H54 (cell line): ENCODE measurements around the gene DEPDC1B.
A peak's percentile ranks its signal among the peaks of the same experiment; 100 is the strongest.
"Not testable (repeated sequence)": the region's sequence is repeated elsewhere in the genome, so short reads cannot be mapped to it uniquely, and the experiment has no call there.

ENCODE experiments used
- DNase-seq: peaks from one replicate; pipeline ENCODE4 v3.0.0; 2011; ENCODE audit warnings: low spot score, mixed read lengths; ENCODE audit not compliant: insufficient read length
- FAIRE-seq: peaks from 3 replicates; lab custom pipeline; 2011; peaks lifted over from hg19 to GRCh38; lab: Jason Lieb, UNC
- POLR2A ChIP-seq: IDR thresholded peaks from 2 replicates; pipeline ENCODE4 v1.6.1; 2011; ENCODE audit warnings: low read depth, mild to moderate bottlenecking, low read length

Gene DEPDC1B

DNA sequence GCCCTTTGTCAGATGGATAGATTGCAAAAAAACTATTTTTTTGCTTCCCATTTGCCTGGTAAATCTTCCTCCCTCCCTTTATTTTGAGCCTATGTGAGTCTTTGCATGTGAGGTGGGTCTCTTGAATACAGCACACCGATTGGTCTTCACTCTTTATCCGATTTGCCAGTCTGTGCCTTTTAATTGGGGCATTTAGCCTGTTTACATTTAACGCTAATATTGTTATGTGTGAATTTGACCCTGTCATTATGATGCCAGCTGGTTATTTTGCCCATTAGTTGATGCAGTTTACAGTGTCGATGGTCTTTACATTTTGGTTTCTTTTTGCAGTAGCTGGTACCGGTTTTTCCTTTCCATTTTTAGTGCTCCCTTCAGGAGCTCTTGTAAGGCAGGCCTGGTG is 13.0 kb upstream of the DEPDC1B start:
- FAIRE-seq = no peak
- no peak for TF ChIP-seq POLR2A
- DNase-seq = no peak

DNA sequence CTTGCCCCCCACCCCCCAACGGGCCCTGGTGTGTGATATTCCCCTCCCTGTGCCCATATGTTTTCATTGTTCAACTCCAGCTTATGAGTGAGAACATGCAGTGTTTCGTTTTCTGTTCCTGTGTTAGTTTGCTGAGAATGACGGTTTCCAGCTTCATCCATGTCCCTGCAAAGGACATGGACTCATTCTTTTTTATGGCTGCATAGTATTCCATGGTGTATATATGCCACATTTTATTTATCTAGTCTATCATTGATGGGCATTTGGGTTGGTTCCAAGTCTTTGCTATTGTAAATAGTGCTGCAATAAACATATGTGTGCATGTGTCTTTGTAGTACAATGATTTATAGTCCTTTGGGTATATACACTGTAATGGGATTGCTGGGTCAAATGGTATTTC is 11.9 kb upstream of the DEPDC1B start:
- not testable (repeated sequence) for FAIRE-seq, DNase-seq

DNA sequence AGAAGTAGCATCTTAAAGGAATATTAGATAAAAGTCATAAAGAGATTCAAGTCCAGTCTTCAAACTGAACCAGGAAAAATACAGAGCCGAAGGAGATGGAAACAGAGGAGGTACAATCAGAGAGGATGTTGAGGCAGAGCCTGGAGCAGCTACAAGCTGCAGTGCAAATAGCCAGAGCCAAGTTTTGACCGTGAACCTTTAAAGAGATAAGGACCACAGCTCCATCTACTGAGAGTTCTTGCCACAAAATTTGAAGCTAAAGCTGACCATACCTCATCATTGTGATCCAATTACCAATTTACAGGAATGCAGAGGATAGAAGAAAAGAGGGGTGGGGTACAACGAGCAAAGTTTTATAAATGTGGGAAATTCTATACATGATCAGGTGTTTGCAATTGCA is 10.4 kb upstream of the DEPDC1B start:
- DNase-seq = no peak
- TF ChIP-seq POLR2A = no peak
- FAIRE-seq = peak; percentile 6

DNA sequence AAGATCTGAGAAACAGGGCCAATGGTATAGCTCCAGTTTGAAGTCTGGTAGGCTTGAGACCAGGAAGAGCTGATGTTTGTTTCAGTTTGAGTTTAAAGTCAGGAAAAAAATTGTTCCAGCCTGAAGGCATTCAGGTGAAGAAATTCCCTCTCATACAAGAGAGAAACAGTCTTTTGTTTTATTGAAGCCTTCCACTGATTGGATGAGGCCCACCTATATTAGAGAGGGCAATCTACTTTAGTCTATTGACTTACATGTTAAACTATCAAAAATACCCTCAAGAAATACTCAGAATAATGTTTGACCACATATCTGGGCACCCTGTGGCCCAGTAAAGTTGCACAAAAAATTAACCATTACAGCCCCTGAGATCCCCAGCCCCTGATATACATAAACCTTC is 5.2 kb upstream of the DEPDC1B start:
- DNase-seq (no peak), FAIRE-seq (no peak)
- no peak for TF ChIP-seq POLR2A

DNA sequence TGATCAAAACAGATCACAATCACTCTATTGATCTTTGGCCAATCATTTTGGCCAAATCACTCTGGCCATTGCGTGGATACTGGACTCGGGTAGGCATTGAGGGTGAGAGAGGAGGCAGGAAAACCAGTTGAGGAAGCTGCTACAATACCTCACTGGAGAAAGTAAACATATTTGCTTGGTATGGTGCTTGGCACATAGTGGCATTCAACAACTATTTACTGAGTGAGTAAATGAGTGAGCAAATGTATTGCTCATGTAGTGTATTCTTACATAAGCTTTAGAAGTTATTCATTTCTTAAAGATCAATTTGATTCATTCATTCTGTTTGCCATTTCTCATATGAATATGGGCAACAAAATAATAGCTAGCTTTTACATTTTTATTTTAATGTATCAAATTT is 4.0 kb upstream of the DEPDC1B start:
- DNase-seq = no peak
- TF ChIP-seq POLR2A = no peak
- FAIRE-seq = no peak

DNA sequence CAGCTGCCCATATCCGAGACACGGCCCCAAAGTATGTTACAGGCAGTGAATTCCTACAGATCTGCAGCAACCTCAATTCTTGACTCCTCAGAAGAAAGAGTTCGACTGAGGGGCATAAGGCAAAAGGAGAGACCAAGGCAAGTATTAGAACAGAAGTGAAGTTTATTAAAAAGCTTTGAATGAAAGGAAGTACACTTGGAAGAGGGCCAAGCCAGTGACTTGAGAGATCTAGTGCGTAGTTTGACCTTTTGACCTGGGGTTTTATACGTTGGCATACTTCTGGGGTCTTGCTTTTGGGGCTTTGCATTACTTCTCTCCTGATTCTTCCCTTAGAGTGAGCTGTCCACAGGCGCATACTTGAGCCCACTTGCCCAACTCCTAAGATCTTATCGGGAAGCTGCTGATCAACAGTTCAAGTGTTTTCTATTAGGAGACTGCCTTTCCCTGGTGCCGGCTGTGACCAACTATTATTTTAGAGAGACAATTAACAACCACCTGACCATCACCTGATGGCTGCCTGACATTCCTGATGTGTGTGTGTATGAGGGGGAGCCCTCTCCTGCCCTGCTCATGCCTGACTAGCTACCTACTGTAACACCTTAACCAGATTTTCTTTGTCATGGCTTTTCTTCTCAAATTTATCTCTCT is 1.5 kb upstream of the DEPDC1B start:
- no peak for TF ChIP-seq POLR2A
- FAIRE-seq (no peak), DNase-seq (no peak)

DNA sequence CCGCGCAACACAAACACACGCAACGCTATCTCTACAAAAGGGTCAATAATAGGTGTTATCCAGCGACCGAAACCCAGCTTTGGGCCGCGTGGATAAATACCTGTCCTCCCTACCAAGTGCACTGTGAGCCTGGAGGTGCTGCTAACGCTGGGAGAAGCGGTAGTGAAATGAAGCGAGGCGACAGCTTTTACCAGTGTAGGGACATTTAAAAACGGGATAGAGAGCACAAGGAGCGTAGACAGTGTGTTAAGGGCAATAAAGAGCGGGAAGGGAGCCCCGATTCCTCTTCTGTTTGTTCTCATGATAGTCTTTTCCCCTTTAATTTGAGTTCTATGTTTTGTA is 421 bp upstream of the DEPDC1B start:
- no peak for DNase-seq
- TF ChIP-seq POLR2A = no peak

DNA sequence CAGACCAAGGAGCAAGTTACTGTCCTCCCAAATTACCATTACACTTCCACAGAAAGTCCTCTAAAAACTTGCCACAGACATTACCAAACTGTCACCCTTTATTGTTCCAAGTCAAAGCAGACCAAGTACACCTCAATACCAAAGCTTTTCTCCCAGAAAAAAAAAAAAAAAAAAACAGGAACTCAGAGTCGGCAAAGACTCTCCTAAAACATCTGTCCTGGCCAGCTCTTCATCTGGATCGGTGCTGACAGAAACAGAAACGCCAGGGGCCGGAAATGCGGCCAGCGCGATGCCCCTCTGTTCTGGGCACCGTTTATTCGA is 718 bp downstream of the DEPDC1B start:
- TF ChIP-seq POLR2A = no peak
- no peak for DNase-seq
- no peak for FAIRE-seq

More for the DNA sequence above, 421 bp upstream of the DEPDC1B start:
- no peak for FAIRE-seq

DNA sequence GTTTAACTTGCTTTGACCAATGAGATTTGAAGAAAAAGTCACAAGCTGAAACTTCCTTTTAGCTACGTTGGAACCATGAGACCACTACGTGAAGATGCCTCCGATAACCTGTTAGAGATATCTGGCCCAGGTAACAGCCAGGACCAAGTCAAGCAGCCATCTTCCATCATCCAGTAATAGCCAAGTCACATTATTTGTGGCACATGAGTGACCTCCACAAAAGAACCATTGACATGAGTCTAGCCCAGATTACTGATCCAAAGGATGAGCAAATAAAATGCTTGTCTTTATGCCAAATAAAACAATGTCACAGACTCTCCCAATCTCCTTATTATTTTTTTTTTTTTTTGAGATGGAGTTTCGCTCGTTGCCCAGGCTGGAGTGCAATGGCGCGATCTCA is 1.6 kb downstream of the DEPDC1B start:
- no peak for DNase-seq
- TF ChIP-seq POLR2A = no peak
- no peak for FAIRE-seq

DNA sequence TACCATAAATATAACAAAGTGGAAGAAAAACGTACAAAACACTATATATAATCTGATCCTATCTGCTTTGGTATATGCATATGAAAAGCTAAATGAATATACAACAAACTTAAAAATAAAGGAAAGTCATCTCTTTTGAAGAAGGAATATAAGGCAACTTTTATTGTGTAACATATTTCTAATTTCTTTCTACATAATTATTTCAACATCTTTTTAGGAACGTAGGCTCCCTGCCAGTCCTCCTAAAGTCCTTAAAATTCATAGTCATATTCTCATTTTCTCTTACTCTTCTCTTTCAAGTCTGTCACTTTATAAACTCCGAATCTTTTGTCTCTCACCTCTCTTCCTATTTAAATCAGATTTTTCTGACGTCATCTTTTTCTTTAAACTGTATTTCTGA is 9.6 kb downstream of the DEPDC1B start:
- DNase-seq = no peak
- FAIRE-seq = no peak
- TF ChIP-seq POLR2A = no peak

DNA sequence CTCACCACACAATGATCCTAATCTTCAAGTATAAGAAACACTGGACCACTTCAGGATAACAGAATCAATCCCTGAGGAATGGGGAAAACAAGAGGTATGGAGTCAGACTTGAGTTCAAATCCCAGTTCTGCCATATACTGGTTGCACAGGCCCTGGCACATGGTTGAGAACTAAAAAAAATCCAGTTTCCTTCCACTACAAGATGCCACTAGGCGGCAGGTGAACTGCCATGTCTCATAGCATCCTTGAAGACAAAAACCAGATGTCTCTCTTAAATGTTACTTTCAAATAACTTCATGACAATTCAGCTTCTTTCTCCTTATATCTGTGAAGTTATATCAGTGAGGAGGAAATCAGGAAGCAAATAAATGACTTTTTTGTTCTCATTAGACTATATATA is 11.0 kb downstream of the DEPDC1B start:
- FAIRE-seq = no peak
- DNase-seq = no peak
- TF ChIP-seq POLR2A = no peak

DNA sequence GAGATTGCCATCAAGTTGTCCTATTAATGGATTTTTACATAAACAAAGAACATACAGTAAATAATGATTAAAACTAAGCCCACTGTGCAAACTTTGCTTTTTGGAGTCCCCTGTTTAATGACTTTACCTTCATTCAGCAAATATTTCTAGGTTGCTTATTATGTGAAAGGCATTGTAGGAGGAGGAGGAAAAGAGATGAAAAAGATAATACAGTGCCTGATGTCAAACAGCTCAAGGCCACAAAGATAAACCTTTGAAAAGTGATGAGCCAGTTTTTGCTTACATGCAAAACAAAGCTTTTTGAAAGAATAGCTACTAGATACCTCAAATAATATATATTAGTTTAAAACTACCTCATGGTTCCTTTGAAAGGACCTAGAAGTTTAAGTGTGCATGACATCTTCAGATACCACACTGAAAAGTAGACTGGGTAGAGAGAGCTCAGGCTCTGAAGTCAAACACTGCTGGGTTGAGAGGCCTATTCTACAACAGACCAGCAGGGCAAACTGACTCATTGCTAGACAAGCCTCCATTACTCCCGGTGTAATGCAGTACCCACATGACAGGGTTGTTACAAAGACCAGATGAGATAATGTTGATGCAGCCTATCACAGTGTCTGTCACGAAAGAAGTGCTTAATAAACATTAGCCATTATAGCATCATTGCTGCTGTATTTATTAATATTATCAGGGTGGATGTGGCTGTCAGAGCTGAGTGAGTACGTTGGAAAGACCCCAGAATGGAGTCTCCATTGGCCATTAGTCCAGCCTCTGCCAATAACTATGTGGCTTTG is 11.8 kb downstream of the DEPDC1B start:
- DNase-seq (peak; percentile 33), FAIRE-seq (peak; percentile 95)
- TF ChIP-seq POLR2A = no peak

DNA sequence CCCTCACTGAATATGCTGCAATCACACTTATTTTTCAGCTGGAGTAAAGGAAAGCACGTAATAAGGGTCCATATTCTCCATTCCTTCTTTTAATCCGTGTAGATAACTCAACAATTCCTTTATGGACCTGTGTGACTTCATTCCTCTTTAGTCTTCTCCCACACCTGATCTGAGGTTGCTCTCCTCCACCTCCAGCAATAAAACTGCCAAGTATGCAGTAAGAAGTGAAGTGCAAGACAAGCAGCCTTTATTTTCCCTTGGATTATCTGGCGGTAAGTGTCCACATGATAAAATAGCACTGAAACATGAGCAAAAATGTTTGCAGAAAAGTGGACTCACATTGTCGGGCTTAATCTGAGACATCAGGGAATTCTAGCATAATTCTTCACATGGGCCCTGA is 13.8 kb downstream of the DEPDC1B start:
- no peak for TF ChIP-seq POLR2A
- no peak for FAIRE-seq
- no peak for DNase-seq

DNA sequence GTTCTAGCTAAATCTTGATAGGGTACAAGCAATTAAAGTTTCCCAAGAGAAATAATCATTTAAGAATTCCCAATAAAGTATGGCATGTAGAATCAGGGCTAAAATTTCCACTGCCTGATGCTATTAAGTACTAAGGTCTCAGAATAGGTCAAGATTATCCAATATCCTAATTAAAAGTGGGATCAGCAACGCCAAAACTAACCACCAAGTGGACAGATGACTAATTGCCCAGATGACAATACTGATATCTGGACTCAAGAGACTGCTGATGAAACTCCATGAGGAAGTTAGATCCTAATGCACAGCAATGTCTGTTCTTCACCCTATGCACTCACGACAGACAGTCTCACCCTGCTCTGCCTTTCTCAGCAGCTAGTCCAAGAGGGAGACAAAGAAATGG is 14.3 kb downstream of the DEPDC1B start:
- FAIRE-seq (no peak), DNase-seq (no peak)
- no peak for TF ChIP-seq POLR2A

DNA sequence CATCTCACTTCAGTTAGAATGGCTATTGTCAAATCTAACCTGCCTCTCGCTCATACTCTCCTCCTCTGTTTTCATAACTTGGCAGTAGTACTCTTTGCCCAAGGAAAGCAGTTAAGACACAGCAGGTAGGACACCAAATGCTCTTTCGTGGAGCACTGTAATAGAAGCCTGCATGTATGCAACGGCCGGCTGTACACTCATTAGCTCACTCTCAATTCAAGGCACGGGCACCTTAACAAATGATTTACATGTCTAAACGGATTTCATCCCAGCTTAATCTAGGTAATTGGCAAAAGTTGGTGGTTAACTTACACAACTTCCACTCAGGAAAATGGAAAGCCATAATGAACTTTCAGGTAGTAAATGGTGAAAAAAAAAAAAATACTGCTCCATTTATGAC is 14.9 kb downstream of the DEPDC1B start:
- FAIRE-seq = no peak
- DNase-seq = no peak
- no peak for TF ChIP-seq POLR2A

DNA sequence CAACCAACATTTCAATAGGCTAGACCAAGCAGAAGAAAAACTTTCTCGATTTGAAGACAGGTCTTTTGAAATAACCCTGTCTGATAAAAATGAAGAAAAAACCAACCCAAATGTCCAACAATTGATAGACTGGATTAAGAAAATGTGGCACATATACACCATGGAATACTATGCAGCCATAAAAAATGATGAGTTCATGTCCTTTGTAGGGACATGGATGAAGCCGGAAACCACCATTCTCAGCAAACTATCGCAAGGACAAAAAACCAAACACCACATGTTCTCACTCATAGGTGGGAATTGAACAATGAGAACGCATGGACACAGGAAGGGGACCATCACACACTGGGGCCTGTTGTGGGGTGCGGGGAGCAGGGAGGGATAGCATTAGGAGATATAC is 18.0 kb downstream of the DEPDC1B start:
- FAIRE-seq, DNase-seq: not testable (repeated sequence)
